ENCODE data around the gene RPP25.

Gene RPP25

GRCh38 chr15:74960995-74961588 lies 4.5 kb upstream of the RPP25 start:
- no peak overlapping the region for H3K27ac ChIP-seq (ENCODE audit: poor library complexity, severe bottlenecking)
- H3K36me3 ChIP-seq (ENCODE audit: low read depth) = no peaks in the 10 kb centered on the region
- H3K9me3 ChIP-seq (ENCODE audit: severe bottlenecking) = no peaks in the 10 kb centered on the region
- DNase-seq (ENCODE audit: low spot score) (no peak), ATAC-seq (ENCODE audit: low read depth) (no peak)
- H3K4me3 ChIP-seq (ENCODE audit: severe bottlenecking) = no peak overlapping the region
- TF ChIP-seq, protein P1, sequence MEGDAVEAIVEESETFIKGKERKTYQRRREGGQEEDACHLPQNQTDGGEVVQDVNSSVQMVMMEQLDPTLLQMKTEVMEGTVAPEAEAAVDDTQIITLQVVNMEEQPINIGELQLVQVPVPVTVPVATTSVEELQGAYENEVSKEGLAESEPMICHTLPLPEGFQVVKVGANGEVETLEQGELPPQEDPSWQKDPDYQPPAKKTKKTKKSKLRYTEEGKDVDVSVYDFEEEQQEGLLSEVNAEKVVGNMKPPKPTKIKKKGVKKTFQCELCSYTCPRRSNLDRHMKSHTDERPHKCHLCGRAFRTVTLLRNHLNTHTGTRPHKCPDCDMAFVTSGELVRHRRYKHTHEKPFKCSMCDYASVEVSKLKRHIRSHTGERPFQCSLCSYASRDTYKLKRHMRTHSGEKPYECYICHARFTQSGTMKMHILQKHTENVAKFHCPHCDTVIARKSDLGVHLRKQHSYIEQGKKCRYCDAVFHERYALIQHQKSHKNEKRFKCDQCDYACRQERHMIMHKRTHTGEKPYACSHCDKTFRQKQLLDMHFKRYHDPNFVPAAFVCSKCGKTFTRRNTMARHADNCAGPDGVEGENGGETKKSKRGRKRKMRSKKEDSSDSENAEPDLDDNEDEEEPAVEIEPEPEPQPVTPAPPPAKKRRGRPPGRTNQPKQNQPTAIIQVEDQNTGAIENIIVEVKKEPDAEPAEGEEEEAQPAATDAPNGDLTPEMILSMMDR (IDR thresholded peaks at IDR 0.05; ENCODE audit: poor library complexity, severe bottlenecking) = no peak
- no peaks in the 10 kb centered on the region for H3K27me3 ChIP-seq (ENCODE audit: insufficient read depth, poor library complexity, severe bottlenecking)
- H3K4me1 ChIP-seq (ENCODE audit: insufficient read depth, poor library complexity, severe bottlenecking) = peaks cover 18% of the 10 kb centered on the region

DNA sequence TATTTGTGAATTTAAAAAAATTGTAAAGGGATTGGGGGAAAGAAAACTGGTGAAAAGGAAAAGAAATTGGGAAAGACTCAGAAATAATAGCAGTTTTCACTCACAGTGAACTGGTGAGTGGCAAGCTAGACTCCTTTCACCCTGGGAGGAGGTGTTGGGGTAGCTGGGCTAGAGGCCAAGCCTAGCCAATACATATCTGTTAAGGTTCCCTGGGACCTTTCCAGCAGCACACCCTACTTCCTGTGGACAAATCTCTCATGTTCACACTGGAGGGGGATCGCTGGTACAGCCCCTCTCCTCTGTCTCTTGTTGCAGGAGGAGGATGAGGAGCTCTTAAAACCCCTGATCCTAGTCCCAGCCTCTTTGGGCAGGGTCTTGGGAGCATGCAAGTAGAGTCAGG lies 3.7 kb upstream of the RPP25 start:
- DNase-seq (ENCODE audit: low spot score) = no peak
- no peak for ATAC-seq (ENCODE audit: low read depth)

GRCh38 chr15:74959586-74959939 lies 3.0 kb upstream of the RPP25 start:
- TF ChIP-seq, protein P1 (IDR thresholded peaks at IDR 0.05; ENCODE audit: poor library complexity, severe bottlenecking) = no peak
- H3K9me3 ChIP-seq (ENCODE audit: severe bottlenecking) = no peaks in the 10 kb centered on the region
- no peaks in the 10 kb centered on the region for H3K27me3 ChIP-seq (ENCODE audit: insufficient read depth, poor library complexity, severe bottlenecking)
- H3K4me3 ChIP-seq (ENCODE audit: severe bottlenecking) = no peak overlapping the region
- H3K4me1 ChIP-seq (ENCODE audit: insufficient read depth, poor library complexity, severe bottlenecking) = peaks cover 23% of the 10 kb centered on the region
- no peaks in the 10 kb centered on the region for H3K36me3 ChIP-seq (ENCODE audit: low read depth)
- DNase-seq (ENCODE audit: low spot score) (no peak), ATAC-seq (ENCODE audit: low read depth) (no peak)
- H3K27ac ChIP-seq (ENCODE audit: poor library complexity, severe bottlenecking) = no peak overlapping the region

More for the DNA sequence above, 3.7 kb upstream of the RPP25 start:
- Histone ChIP-seq H3K27me3 (ENCODE audit: insufficient read depth, poor library complexity, severe bottlenecking) (no peaks in the 10 kb centered on the region), H3K4me3 (ENCODE audit: severe bottlenecking) (no peak overlapping the region), H3K4me1 (ENCODE audit: insufficient read depth, poor library complexity, severe bottlenecking) (peaks cover 24% of the 10 kb centered on the region), H3K9me3 (ENCODE audit: severe bottlenecking) (no peaks in the 10 kb centered on the region), H3K27ac (ENCODE audit: poor library complexity, severe bottlenecking) (no peak overlapping the region), H3K36me3 (ENCODE audit: low read depth) (no peaks in the 10 kb centered on the region)
- TF ChIP-seq, protein P1 (IDR thresholded peaks at IDR 0.05; ENCODE audit: poor library complexity, severe bottlenecking) = no peak

- Histone ChIP-seq H3K9me3 (ENCODE audit: severe bottlenecking) (no peaks in the 10 kb centered on the region), H3K4me1 (ENCODE audit: insufficient read depth, poor library complexity, severe bottlenecking) (peaks cover 20% of the 10 kb centered on the region), H3K36me3 (ENCODE audit: low read depth) (no peaks in the 10 kb centered on the region), H3K4me3 (ENCODE audit: severe bottlenecking) (no peak overlapping the region), H3K27me3 (ENCODE audit: insufficient read depth, poor library complexity, severe bottlenecking) (no peaks in the 10 kb centered on the region), H3K27ac (ENCODE audit: poor library complexity, severe bottlenecking) (no peak overlapping the region)
- DNase-seq (ENCODE audit: low spot score) (peak; percentile 65), ATAC-seq (ENCODE audit: low read depth) (no peak)
- TF ChIP-seq, protein P1 (IDR thresholded peaks at IDR 0.05; ENCODE audit: poor library complexity, severe bottlenecking) = no peak
These were observed 2.5 kb upstream of the RPP25 start for GRCh38 chr15:74958908-74959585.

DNA sequence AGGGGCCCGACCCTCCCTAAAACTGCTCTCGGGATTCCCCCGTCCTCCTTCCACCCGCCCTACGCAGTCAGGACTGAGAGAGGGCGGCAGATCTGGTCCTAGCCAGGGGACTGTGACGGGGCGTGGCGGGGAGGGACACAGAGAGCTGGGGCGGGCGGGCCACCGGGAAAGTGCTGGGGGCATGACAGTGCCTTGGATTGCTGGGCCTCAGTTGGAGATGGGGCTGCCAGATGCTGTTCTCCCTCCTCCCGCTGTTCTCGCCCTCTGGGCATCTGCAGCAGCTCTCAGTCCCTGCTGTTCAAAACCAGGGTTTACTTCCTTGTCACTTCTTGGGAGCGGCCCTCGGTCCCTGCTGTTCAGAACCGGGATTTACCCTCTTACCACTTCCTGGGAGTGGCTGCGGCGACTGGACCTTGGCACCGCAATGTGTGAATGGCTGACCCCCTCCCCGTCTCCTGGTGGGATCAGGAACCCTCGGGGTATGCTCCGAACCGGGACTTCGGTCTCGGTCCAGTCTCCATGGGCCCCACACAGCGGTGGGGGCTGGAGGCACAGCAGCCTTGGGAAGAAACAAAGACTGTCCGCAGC lies 1.8 kb upstream of the RPP25 start:
- ATAC-seq (ENCODE audit: low read depth) (no peak), DNase-seq (ENCODE audit: low spot score) (peak; percentile 77)
- TF ChIP-seq, protein P1 (IDR thresholded peaks at IDR 0.05; ENCODE audit: poor library complexity, severe bottlenecking) = no peak
- peaks cover 20% of the 10 kb centered on the region for H3K4me1 ChIP-seq (ENCODE audit: insufficient read depth, poor library complexity, severe bottlenecking)
- no peaks in the 10 kb centered on the region for H3K9me3 ChIP-seq (ENCODE audit: severe bottlenecking)
- H3K27ac ChIP-seq (ENCODE audit: poor library complexity, severe bottlenecking) = no peak overlapping the region
- H3K27me3 ChIP-seq (ENCODE audit: insufficient read depth, poor library complexity, severe bottlenecking) = no peaks in the 10 kb centered on the region
- H3K36me3 ChIP-seq (ENCODE audit: low read depth) = no peaks in the 10 kb centered on the region
- H3K4me3 ChIP-seq (ENCODE audit: severe bottlenecking) = no peak overlapping the region
